Esophagus muscularis mucosa (tissue), 4 donors: ENCODE results near the gene DHX34. TPM values are rescaled to one million over a fixed set of nuclear protein-coding genes. Genes with fewer than 3 reads are reported as not detected.

Source experiments
- DNase-seq: peaks from one replicate; pipeline ENCODE4 v3.0.0-alpha.2; 2017; ENCODE audit errors: extremely low spot score
- H3K27ac ChIP-seq, 4 donors: fragments of 200-600 bp; sonication (generic); replicated peaks in 1 of 4; 1 replicate in 3 of 4; 2 replicates in 1 of 4; pipeline ENCODE4 v1.5.1; 2016 to 2019; ENCODE audit warnings: mild to moderate bottlenecking in 1 of 4
- H3K27me3 ChIP-seq, 4 donors: fragments of 200-600 bp; sonication (generic); one replicate each; pipeline versions ENCODE4 v1.5.1 to v1.6.0; 2016 to 2019
- H3K36me3 ChIP-seq, 4 donors: fragments of 200-600 bp; sonication (generic); one replicate each; pipeline ENCODE4 v1.5.1; 2016 to 2019
- H3K4me1 ChIP-seq, 4 donors: fragments of 200-600 bp; sonication (generic); one replicate each; pipeline ENCODE4 v1.5.1; 2016 to 2019
- H3K4me3 ChIP-seq, 4 donors: fragments of 200-600 bp; sonication (generic); 1 replicate in 2 of 4; 2 replicates in 2 of 4; pipeline ENCODE4 v1.5.1; 2016 to 2019; ENCODE audit warnings: mild to moderate bottlenecking in 4 of 4, moderate library complexity in 1 of 4
- H3K9me3 ChIP-seq, 4 donors: fragments of 200-600 bp; sonication (generic); 1 replicate in 3 of 4; 2 replicates in 1 of 4; pipeline ENCODE4 v1.5.1; 2016 to 2019
- EP300 ChIP-seq: sonication (generic); formaldehyde crosslinking; IDR thresholded peaks from one replicate; pipeline ENCODE4 v1.6.1; 2017; ENCODE audit warnings: antibody characterized with exemption
- POLR2A ChIP-seq: fragments of 450-650 bp; IDR thresholded peaks from one replicate; pipeline ENCODE4 v1.6.1; 2017; ENCODE audit warnings: antibody characterized with exemption, moderate library complexity, mild to moderate bottlenecking, low read depth
- POLR2AphosphoS5 ChIP-seq, 2 donors: sonication (generic); formaldehyde crosslinking; IDR thresholded peaks; one replicate each; pipeline ENCODE4 v1.6.1; 2017; ENCODE audit warnings: antibody characterized with exemption in 2 of 2
- WGBS: methylation state at CpG from one replicate; pipeline ENCODE4 v1.1.5; 2018; 5-methylcytosine and 5-hydroxymethylcytosine counted together
- intact Hi-C: fragments of 100-400 bp; cut with DNase I; formaldehyde crosslinking; loops from one replicate; pipeline ENCODE4 v1.15.1; 2023
- total RNA-seq, 4 donors: library from RNA; depleted of rRNA; stranded (reverse); fragments of >200 nt; gene quantifications; one replicate each; pipeline versions ENCODE4 v1.1.0 to v1.2.1, GENCODE V29; 2016
- TF ChIP-seq, protein P1 (sequence below), 3 experiments: fragments of 200-600 bp in 2 of 3; fragments of 450-650 bp in 1 of 3; sonication (generic) in 2 of 3; IDR thresholded peaks; one replicate each; pipeline ENCODE4 v1.5.1; 2017 to 2019; ENCODE audit warnings: antibody characterized with exemption in 3 of 3, mild to moderate bottlenecking in 2 of 3, moderate library complexity in 1 of 3

Gene DHX34
- total RNA-seq, 4 donors from 2014 or later, result 9.1 to 15.6 (median 12.2) TPM

DNA sequence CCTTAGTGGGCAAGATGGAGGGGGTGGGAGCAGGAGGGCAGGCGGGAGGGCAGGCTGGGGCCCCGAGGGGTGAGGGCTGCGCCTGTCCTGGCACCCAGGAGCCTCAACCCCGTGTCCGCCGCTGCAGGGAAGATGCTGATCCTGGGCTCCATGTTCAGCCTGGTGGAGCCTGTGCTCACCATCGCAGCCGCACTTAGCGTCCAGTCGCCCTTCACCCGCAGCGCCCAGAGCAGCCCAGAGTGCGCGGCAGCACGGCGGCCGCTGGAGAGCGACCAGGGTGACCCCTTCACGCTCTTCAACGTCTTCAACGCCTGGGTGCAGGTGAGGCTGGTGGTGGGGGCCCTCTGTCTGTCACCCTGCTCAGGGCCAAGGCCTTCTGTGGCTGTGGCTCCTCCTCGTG is 23.5 kb downstream of the DHX34 start:
- TF ChIP-seq, protein P1, sequence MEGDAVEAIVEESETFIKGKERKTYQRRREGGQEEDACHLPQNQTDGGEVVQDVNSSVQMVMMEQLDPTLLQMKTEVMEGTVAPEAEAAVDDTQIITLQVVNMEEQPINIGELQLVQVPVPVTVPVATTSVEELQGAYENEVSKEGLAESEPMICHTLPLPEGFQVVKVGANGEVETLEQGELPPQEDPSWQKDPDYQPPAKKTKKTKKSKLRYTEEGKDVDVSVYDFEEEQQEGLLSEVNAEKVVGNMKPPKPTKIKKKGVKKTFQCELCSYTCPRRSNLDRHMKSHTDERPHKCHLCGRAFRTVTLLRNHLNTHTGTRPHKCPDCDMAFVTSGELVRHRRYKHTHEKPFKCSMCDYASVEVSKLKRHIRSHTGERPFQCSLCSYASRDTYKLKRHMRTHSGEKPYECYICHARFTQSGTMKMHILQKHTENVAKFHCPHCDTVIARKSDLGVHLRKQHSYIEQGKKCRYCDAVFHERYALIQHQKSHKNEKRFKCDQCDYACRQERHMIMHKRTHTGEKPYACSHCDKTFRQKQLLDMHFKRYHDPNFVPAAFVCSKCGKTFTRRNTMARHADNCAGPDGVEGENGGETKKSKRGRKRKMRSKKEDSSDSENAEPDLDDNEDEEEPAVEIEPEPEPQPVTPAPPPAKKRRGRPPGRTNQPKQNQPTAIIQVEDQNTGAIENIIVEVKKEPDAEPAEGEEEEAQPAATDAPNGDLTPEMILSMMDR (IDR thresholded peaks at IDR 0.05), result no peak
- TF ChIP-seq POLR2A, result no peak
- TF ChIP-seq POLR2AphosphoS5 (IDR thresholded peaks at IDR 0.05), result no peak
- no peak for TF ChIP-seq EP300
- no peak overlapping the region for H3K27ac ChIP-seq
- intact Hi-C loops, result no loop called here
- 98% methylated on average over 10 of the region's 22 CpGs for WGBS
- no peak overlapping the region for H3K4me3 ChIP-seq
- H3K4me1 ChIP-seq, result no peaks in the 10 kb centered on the region
- H3K27me3 ChIP-seq, result no peaks in the 10 kb centered on the region
- H3K36me3 ChIP-seq, result peaks cover 73 to 95% (median 93%) of the 10 kb centered on the region in 4 donors
- no peak for DNase-seq
- H3K9me3 ChIP-seq, result no peaks in the 10 kb centered on the region

DNA sequence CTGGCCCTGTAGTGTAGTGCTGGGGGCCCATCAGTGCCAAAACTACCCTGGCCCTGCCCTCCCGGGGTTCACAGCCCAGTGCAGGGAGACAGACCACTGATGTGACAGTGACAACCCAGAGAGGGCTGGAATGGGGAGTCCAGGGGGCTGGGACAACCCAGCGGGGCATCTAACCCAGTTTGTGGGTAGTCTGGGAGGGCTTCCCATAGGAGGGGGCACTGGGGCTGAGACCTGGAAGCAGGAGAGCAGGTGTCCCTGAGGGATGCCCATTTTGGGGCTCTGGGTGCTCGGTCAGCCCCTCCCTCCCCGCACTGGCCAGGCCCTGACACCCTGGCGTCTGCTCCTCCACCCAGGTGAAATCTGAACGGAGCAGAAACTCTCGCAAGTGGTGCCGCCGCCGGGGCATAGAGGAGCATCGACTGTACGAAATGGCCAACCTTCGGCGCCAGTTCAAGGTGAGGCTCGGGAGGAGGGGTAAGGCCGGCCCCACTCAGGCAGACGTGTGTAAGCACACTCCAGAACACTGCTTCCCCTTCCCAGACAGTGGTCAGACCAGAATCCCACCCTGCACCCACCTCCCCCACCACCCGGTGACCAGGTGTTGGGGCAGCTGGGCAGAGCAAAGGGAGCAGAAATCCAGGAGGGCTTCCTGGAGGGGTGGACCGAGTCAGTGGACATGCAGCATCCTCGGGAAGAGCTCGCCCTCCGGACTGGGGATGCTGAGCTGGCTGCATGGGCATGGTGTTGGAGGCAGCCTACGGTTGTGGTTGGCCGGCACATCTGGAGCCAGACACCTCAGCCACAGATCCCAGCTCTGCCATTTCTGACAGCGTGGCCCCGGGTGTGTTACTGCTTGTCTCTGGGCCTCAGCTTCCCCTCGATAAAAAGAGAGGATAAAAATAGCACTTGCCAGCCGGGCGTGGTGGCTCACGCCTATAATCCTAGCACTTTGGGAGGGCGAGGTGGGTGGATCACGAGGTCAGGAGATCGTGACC is 24.4 kb downstream of the DHX34 start:
- Histone ChIP-seq H3K4me3 (no peak overlapping the region), H3K27ac (no peak overlapping the region), H3K9me3 (no peaks in the 10 kb centered on the region), H3K4me1 (no peaks in the 10 kb centered on the region), H3K36me3 (peaks cover 81 to 100% (median 98%) of the 10 kb centered on the region in 4 donors), H3K27me3 (no peaks in the 10 kb centered on the region)
- intact Hi-C loops, result no loop called here
- DNase-seq, result no peak
- WGBS, result 89% methylated on average over 29 of the region's 33 CpGs
- TF ChIP-seq EP300, result no peak
- TF ChIP-seq POLR2A, result no peak
- TF ChIP-seq, protein P1 (IDR thresholded peaks at IDR 0.05), result no peak
- TF ChIP-seq POLR2AphosphoS5 (IDR thresholded peaks at IDR 0.05), result no peak

DNA sequence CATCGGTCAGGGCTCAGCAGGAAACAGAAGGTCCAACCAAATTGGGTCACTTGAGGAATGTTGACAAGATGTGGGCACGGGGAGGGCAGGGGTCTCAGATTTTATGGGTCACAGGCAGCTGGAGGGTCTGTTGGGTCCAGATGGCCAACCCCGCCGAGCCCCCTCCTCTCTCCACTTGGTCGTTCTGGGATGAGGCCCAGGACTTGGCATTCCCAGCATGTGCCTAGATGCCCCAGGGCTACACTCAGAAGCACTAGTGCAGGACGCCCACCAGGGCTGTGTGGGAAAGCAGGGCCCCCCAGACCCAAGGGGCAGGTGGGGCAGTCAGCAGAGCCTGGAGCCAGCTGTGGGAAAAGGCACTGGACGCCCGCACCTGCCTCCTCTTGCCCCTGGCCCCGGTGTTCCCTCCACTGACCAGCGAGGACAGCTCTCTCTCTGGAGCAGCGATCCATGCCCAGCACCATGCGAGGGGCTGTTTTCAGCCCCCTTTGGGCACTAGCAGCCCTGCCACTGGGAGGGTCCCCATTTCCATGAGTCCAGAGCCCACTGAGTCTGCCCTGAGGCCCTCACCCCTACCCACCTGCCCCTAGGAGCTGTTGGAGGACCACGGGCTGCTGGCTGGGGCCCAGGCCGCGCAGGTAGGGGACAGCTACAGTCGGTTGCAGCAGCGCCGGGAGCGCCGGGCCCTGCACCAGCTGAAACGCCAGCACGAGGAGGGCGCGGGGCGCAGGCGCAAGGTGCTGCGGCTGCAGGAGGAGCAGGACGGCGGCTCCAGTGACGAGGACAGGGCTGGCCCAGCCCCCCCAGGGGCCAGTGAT is 26.0 kb downstream of the DHX34 start:
- no peaks in the 10 kb centered on the region for H3K4me1 ChIP-seq

DNA sequence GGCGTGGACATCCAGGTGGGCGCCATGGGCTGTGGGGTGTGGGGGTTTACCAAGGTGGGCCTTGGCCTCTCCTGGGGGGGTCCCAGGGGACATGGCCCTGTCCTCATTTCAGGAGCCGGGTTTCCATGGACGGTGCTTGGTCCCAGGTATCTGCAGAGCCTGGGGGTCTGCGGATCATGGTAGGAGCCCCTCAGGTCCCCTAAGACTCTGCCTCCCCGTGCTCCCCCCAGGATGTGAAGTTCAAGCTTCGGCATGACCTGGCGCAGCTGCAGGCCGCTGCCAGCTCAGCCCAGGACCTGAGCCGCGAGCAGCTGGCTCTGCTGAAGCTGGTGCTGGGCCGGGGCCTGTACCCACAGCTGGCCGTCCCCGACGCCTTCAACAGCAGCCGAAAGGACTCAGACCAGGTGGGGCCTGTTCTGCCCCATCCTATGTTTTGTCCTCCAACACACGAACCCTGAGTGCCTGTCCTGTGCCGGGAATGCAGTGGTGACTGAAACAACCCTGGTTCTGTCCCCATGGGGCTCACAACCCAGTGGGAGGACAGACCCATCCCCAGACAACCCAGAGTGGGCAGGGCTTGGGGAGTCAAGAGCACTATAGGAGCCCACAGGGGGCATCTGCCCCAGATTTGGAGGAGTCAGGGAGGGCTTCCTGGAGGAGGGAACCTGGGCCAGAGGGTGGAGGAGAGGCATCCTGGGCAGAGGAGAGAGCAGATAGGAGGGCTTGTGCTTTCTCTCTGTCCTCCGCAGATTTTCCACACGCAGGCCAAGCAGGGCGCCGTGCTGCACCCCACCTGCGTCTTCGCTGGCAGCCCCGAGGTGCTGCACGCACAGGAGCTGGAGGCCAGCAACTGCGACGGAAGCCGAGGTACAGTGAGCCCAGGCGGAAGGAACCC is 26.8 kb downstream of the DHX34 start:
- 96% methylated on average over 19 of the region's 30 CpGs for WGBS
- H3K9me3 ChIP-seq, result no peaks in the 10 kb centered on the region
- no peak for TF ChIP-seq EP300
- TF ChIP-seq POLR2A, result no peak
- TF ChIP-seq POLR2AphosphoS5 (IDR thresholded peaks at IDR 0.05), result no peak
- TF ChIP-seq, protein P1 (IDR thresholded peaks at IDR 0.05), result no peak
- intact Hi-C loops, result no loop called here
- H3K27ac ChIP-seq, result no peak overlapping the region
- no peak for DNase-seq
- no peak overlapping the region for H3K4me3 ChIP-seq
- no peaks in the 10 kb centered on the region for H3K27me3 ChIP-seq
- no peaks in the 10 kb centered on the region for H3K4me1 ChIP-seq
- H3K36me3 ChIP-seq, result peaks cover 73 to 100% (median 96%) of the 10 kb centered on the region in 4 donors

More for the DNA sequence above, 26.0 kb downstream of the DHX34 start:
- 91% methylated on average over 13 of the region's 30 CpGs for WGBS
- TF ChIP-seq, protein P1 (IDR thresholded peaks at IDR 0.05), result no peak
- no peak for TF ChIP-seq POLR2AphosphoS5 (IDR thresholded peaks at IDR 0.05)
- no peak for TF ChIP-seq EP300
- no peak for TF ChIP-seq POLR2A
- DNase-seq, result no peak
- intact Hi-C loops, result no loop called here
- H3K4me3 ChIP-seq, result no peak overlapping the region
- no peaks in the 10 kb centered on the region for H3K9me3 ChIP-seq
- peaks cover 75 to 100% (median 96%) of the 10 kb centered on the region in 4 donors for H3K36me3 ChIP-seq
- H3K27me3 ChIP-seq, result no peaks in the 10 kb centered on the region
- H3K27ac ChIP-seq, result no peak overlapping the region
